Activated CD8-positive, alpha-beta T cell treated with anti-CD3 and anti-CD28 coated beads for 36 hours (primary cell): ENCODE data around the gene ADSL. TPM values are rescaled to one million over a fixed set of nuclear protein-coding genes. Genes with fewer than 3 reads are reported as not detected.

ENCODE experiments used
- ATAC-seq: fragments of 200-7000 bp; cut with Tn5 transposase; one replicate; pipeline ENCODE4 v1.10.0; 2021; ENCODE audit warnings: mild to moderate bottlenecking, moderate library complexity
- CTCF ChIA-PET: fragments of 350-600 bp; sonication (Branson Sonifier 250); formaldehyde crosslinking; loops from one replicate; lab custom pipeline; 2021; ENCODE audit warnings: antibody characterized with exemption; lab: Charles Lee
- POLR2A ChIA-PET: fragments of 350-600 bp; sonication (Branson Sonifier 250); formaldehyde crosslinking; loops from one replicate; lab custom pipeline; 2021; ENCODE audit warnings: antibody characterized with exemption; lab: Charles Lee
- DNase-seq: peaks from one replicate; pipeline ENCODE4 v3.0.0-alpha.2; 2020
- H3K27ac Mint-ChIP-seq: one replicate; pipeline ENCODE4 v1.8.0; 2021; ENCODE audit warnings: mild to moderate bottlenecking, mixed read lengths
- H3K27me3 Mint-ChIP-seq: one replicate; pipeline ENCODE4 v1.8.0; 2021; ENCODE audit warnings: mixed read lengths
- H3K36me3 Mint-ChIP-seq: one replicate; pipeline ENCODE4 v1.8.0; 2021; ENCODE audit warnings: low read depth, mixed read lengths
- H3K4me1 Mint-ChIP-seq: one replicate; pipeline ENCODE4 v1.8.0; 2021; ENCODE audit warnings: low read depth, mixed read lengths
- H3K4me3 Mint-ChIP-seq: one replicate; pipeline ENCODE4 v1.8.0; 2021; ENCODE audit warnings: mild to moderate bottlenecking, moderate library complexity, mixed read lengths
- H3K9me3 Mint-ChIP-seq: one replicate; pipeline ENCODE4 v1.8.0; 2021; ENCODE audit warnings: mixed read lengths
- CTCF ChIP-seq: fragments of 200-600 bp; IDR thresholded peaks from one replicate; pipeline ENCODE4 v1.8.0; 2022; ENCODE audit warnings: antibody characterized with exemption, mild to moderate bottlenecking
- intact Hi-C: fragments of 100-400 bp; cut with micrococcal nuclease; formaldehyde crosslinking; loops from one replicate; pipeline ENCODE4 v1.10.0; 2022
- total RNA-seq, 2 experiments: library from RNA; stranded (reverse); gene quantifications; one replicate each; pipeline ENCODE4 v1.2.3, GENCODE V29; 2021

Gene ADSL
- total RNA-seq, 2 experiments from 2014 or later, result 160 to 169 TPM

GRCh38 chr22:40411506-40411861, 65.2 kb downstream of the ADSL start:
- ChIA-PET CTCF (no interaction called here), POLR2A (no interaction called here)
- ATAC-seq (no peak), DNase-seq (no peak)
- intact Hi-C loops, result no loop called here
- no peaks in the 10 kb centered on the region for H3K9me3 Mint-ChIP-seq
- H3K4me1 Mint-ChIP-seq, result peaks cover 20% of the 10 kb centered on the region
- H3K36me3 Mint-ChIP-seq, result peaks cover 20% of the 10 kb centered on the region
- no peaks in the 10 kb centered on the region for H3K27me3 Mint-ChIP-seq
- H3K4me3 Mint-ChIP-seq, result no peak overlapping the region
- TF ChIP-seq CTCF, result no peak
- H3K27ac Mint-ChIP-seq, result no peak overlapping the region

- ChIA-PET CTCF (no interaction called here), POLR2A (no interaction called here)
- H3K9me3 Mint-ChIP-seq, result no peaks in the 10 kb centered on the region
- H3K27me3 Mint-ChIP-seq, result no peaks in the 10 kb centered on the region
- H3K4me3 Mint-ChIP-seq, result no peak overlapping the region
- H3K4me1 Mint-ChIP-seq, result peaks cover 26% of the 10 kb centered on the region
- TF ChIP-seq CTCF, result no peak
- no peak for ATAC-seq
- intact Hi-C loops, result no loop called here
- peaks cover 25% of the 10 kb centered on the region for H3K36me3 Mint-ChIP-seq
- DNase-seq, result no peak
- peak overlapping the region; percentile 28 for H3K27ac Mint-ChIP-seq
Measured at GRCh38 chr22:40412441-40412840, 66.1 kb downstream of the ADSL start.

- no peak for ATAC-seq
- Mint-ChIP-seq H3K4me1 (peaks cover 26% of the 10 kb centered on the region), H3K27ac (peak overlapping the region; percentile 44), H3K4me3 (no peak overlapping the region), H3K9me3 (no peaks in the 10 kb centered on the region), H3K27me3 (no peaks in the 10 kb centered on the region), H3K36me3 (peaks cover 25% of the 10 kb centered on the region)
- no peak for DNase-seq
- POLR2A ChIA-PET, result no interaction called here
- TF ChIP-seq CTCF, result no peak
- intact Hi-C loops, result no loop called here
- CTCF ChIA-PET, result no interaction called here
Measured at GRCh38 chr22:40413873-40414272, 67.6 kb downstream of the ADSL start.

GRCh38 chr22:40414311-40414710, 68.0 kb downstream of the ADSL start:
- no peak for DNase-seq
- intact Hi-C loops, result no loop called here
- Mint-ChIP-seq H3K9me3 (no peaks in the 10 kb centered on the region), H3K36me3 (peaks cover 25% of the 10 kb centered on the region), H3K4me3 (no peak overlapping the region), H3K27me3 (no peaks in the 10 kb centered on the region), H3K27ac (peak overlapping the region; percentile 84), H3K4me1 (peaks cover 28% of the 10 kb centered on the region)
- CTCF ChIA-PET, result interaction anchor here (0.7 kb wide), 1 partner anchor 22 kb away, joined by 3 read pairs; no protein-coding TSS in a partner anchor
- no peak for ATAC-seq
- no peak for TF ChIP-seq CTCF
- POLR2A ChIA-PET, result no interaction called here

GRCh38 chr22:40414838-40415505, 68.7 kb downstream of the ADSL start:
- Mint-ChIP-seq H3K9me3 (no peaks in the 10 kb centered on the region), H3K4me1 (peaks cover 34% of the 10 kb centered on the region), H3K36me3 (peaks cover 30% of the 10 kb centered on the region), H3K27me3 (no peaks in the 10 kb centered on the region), H3K4me3 (no peak overlapping the region), H3K27ac (peak overlapping the region; percentile 84)
- POLR2A ChIA-PET, result interaction anchor here (4.2 kb wide), 1 partner anchor 8 kb away, joined by 21 read pairs; no protein-coding TSS in a partner anchor
- TF ChIP-seq CTCF, result no peak
- ATAC-seq, result no peak
- intact Hi-C loops, result no loop called here
- no peak for DNase-seq
- CTCF ChIA-PET, result interaction anchor here (0.7 to 1.5 kb wide), 4 partner anchors 14 to 72 kb away, joined by 3 to 8 read pairs (median 3); no protein-coding TSS in a partner anchor
